ENCODE data around the gene PELI1.
"Not testable (repeated sequence)": the region's sequence is repeated elsewhere in the genome, so short reads cannot be mapped to it uniquely, and the experiment has no call there.

The PELI1 gene

DNA sequence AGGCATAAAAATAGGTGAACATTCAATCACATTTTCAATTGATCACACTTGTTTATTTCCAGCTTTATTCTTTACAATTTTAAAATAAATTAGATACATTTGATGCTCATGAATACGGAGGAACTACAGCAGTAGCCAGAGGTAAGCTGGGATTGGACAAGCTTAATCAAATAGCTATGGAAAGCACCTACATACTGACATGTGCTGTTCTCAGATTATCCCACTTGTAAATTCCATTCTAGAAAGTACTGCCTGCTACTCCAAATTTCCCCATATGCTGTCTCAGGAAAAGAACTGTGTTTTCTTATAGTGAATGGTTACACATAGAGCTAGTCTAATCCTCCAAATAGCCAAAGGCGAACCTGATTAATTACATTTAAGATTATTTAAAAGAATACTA is 24.2 kb downstream of the PELI1 start:
- no peak for DNase-seq

DNA sequence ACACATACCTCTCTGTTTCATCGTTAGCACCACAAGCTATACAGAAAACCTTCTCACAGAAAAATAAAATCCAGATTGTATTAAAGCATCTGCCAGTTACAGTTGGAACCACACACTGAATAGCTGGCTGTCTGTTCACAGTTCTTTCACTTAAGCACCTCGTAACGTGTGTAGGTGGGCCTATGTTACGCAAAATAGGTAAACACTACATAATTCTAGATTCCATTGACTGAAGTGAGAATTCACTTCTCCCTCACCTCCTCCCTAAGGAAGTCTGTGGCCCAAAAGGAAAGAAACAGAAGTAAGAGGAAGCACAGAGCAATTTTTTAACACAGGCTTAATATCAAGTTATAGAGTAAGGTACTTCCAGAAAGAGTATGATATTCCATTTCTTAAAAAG is 24.9 kb downstream of the PELI1 start:
- no peak for DNase-seq

GRCh38 chr2:64115808-64116598 is 28.2 kb downstream of the PELI1 start:
- no peak for DNase-seq

DNA sequence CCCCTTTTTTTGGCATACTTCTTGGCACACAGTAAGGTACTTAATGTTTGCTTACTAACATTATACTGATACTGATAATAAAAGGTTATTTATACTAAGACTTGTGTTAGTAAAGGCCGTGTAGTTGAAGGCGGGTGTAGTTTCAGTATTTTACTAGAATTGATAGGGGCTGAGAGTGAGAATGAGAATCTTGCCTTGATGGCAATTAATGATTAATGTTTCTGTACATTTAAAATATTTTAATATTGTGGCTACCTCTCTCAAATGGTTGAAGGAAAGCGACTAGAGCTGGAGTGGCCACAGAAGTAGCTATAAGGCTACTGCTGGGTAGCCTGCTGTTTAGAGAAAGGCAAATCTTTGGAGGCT is 29.3 kb downstream of the PELI1 start:
- no peak for DNase-seq

DNA sequence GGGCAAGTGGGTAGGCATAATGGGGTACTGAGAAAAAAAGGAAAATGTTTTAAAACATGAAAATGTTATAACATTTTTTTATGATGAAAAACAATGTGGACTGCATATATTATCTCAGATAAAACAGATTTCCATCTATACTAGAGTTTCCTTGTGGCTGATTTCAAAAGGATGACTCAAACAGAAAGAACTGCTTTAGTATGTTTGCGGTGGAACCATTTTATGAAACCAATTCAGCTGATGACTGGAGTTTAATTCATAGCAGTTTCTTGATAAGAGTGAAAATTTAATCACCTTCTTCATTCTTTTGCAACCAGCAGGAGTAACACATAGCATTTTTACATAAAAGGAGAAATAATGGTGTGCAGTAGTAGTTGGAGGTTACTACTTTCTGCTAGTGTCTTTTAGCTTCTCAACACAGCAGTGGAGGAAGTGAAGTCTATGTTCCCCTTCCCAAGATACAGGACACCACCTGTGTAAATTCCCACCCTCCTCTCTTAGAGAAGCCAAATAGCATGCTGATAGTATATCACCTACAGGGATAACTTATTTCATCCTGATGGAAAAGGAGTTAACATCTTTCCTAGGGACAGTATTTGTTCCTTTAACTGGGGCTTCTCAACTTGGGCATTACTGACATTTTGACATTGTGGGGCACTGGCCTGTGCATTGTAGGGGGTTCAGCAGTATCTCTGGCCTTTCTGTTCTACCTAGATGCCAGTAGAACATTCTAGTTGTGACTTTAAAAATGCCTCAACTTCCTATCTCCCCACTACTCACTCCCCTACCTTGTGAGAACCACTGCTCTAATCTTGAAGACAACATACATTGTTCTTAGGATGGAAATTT is 29.9 kb downstream of the PELI1 start:
- no peak for DNase-seq

DNA sequence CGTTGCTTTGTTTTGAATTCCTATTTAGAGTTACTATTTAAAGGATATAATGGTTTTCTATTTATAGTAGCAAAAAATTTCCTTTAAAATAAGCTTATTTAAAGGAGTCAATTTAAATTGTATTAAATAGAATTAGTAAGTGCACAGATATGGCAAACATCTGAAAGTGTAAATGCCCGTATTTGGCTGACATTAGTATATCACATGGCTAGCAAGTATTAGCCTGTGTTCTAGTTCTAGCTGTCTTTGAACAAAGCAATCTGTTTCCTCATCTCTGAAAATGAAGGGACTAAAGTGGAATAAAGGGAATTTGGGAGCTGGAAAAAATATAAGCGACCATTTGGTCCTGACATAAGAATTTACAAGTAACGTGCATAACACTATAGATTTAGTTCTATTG is 32.2 kb downstream of the PELI1 start:
- DNase-seq = no peak

GRCh38 chr2:64111426-64111825 is 32.8 kb downstream of the PELI1 start:
- no peak for DNase-seq

DNA sequence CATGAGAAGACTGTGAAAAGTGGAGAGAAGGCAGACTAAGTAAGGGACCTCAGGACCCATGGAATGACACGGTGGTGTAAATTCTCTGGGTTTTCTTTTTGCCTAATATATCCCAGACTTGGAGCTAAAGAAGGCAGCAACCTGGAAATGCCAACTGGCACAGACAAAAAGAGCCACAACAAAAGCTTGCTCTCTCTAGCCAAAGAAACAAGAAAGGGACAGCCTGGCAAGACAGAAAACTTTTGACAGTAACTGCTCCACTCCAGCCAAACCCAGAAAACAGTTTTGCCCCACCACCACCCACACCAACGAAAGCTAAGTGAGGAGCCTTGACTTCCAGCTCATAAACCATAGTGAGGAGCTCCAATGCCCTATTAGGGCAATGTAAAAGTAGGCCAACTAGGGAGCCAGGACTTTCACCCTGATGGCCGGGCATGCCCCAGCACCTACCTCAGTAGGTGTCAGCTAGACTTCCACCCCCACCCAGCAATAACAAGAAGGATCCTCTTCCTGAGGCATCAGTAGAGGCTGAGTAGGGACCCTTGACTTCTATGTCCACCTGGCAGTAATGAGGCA is 35.5 kb downstream of the PELI1 start:
- no peak for DNase-seq

GRCh38 chr2:64106481-64106880 is 37.7 kb downstream of the PELI1 start:
- DNase-seq = no peak

- no peak for DNase-seq
Observed at GRCh38 chr2:64105670-64106461, 38.4 kb downstream of the PELI1 start.

DNA sequence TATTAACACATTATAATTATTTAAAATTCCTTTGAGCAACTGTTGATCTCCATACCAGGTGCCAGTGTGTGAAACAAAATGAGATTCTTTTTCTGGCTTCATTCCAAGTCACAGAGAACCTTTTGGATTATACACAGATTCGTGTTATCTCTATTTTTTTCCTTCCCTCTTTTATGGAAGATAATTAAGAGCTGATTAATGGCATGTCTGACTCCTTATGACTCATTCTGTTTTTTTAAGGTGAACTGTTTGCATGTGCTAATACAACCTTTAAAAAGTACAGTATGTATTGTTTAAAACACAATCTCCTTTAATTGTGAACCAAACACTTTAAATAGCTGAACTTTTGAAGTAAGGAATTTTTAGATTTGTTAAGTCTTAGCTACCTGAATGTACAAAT is 39.3 kb downstream of the PELI1 start:
- DNase-seq = no peak

DNA sequence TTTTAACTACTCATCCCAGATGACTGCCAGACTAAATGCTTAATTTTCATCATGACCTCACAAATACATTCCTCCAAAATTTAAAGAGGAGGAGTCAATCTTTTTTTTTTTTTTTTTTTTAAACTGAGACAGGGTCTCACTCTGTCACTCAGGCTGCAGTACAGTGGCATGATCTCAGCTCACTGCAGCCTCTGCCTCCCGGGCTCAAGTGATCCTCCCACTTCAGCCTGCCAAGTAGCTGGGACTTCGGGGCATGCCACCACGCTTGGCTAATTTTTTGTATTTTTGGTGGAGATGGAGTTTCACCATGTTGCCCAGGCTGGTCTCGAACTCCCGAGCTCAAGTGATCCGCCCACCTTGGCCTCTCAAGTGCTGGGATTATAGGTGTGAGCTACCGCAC is 41.5 kb downstream of the PELI1 start:
- not testable (repeated sequence) for DNase-seq

DNA sequence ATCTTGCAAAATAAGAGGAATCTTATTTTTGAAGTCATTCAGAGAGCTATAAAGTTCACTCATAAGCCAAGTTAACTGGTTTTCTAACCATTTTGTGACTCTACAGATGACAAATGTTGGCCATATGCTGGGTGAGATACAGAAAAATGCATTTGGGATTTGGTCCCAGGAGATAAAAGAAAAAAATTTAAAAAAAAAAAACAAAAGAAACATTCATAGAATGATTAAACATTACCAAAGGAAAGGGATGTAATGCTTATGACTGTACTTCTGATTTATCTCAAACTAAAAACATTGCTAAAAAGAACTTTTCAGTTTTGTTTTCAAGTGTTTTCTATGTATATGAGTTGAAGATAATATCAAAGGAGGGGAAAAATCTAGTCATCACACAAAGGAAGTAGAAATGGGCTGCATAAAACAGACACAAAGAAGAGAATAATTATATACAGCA is 43.1 kb downstream of the PELI1 start:
- no peak for DNase-seq

DNA sequence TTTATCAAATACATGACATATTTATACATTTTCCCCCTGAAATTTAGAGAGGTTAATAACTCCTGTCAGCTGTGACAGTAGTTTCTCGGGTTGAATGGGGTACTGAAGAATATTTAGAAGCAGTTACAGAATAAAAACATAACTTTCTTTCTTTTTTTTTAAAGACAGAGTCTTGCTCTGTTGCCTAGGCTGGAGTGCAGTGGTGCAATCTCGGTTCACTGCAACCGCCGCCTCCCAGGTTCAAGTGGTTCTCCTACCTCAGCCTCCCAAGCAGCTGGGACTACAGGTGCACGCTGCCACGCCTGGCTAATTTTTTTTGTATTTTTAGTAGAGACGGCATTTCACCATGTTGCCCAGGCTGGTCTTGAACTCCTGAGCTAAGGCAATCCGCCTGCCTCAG is 43.6 kb downstream of the PELI1 start:
- not testable (repeated sequence) for DNase-seq

GRCh38 chr2:64094663-64095382 is 49.4 kb downstream of the PELI1 start:
- DNase-seq = no peak

GRCh38 chr2:64093341-64093740 is 50.9 kb downstream of the PELI1 start:
- no peak for DNase-seq

GRCh38 chr2:64092502-64092901 is 51.7 kb downstream of the PELI1 start:
- no peak for DNase-seq

GRCh38 chr2:64090264-64090663 is 54.0 kb downstream of the PELI1 start:
- no peak for DNase-seq

DNA sequence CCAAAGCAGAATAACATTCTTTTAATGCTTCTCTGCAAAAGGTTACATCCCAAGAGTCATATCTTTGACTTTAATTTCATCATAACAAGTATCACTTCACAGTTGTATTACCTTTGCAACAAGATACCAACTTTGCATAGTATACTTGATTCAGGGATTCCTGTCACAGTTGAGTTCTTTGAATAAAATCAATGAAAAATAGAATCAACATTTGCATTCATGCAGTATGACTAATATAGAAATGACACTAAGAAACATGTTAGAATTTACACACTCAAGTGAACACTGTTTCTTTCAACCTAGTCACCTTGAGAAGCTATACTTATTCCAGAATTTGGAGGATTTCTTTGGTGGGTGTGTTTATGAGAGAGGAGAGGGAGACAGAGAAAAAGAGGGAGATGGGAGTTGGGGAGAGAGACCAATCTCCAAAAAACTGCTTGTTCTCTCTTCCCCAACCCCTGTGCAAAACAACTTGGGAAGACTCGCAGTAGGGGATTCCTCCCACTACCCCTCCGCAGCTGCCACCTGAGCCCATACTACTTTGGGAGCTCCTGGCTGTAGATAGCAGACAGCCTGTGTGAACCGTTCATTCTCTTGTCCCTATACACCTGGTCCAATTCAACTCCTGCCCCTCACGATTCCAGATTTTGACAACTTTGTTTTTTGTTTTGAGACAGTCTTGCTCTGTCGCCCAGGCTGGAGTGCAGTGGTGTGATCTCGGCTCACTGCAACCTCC is 57.7 kb downstream of the PELI1 start:
- no peak for DNase-seq

DNA sequence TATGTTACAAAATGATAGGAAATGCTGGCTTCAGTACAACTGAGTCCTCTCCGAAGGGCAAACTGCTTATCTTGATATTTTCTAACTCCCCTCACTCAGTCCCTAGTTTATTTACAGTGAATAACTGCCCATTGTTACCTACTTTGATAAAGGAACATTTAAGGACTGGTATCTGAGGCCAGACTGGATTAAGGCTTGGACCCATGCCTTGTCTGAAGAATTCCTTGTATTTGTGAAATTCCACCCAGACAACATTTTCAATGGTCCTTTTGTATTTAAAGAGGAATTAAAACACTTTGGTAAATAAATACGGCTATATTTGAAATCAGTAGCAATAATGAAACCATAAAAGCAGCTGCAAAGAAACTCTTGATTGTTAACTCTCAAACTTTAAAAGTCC is 58.3 kb downstream of the PELI1 start:
- DNase-seq = no peak

DNA sequence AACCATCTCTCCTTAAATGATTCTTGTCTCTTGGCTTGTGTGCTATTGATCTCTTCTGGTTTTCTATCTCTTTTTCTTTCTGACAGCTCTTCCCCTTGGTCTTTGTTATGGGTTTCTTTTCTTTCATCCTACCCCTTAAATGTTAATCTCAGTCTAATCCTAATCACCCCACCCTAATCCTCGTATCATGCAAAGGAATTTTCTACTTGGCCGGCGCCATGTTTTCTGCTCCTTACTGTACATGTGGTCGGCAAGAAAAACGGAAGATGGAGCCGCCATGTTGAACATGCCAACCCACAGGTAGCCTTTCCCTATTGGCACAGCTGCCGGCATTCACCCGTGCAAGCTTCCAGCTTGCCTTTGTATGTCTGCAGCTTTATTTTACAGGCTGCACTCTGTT is 63.2 kb downstream of the PELI1 start:
- DNase-seq = no peak

GRCh38 chr2:64080179-64080578 is 64.0 kb downstream of the PELI1 start:
- DNase-seq = no peak

Data from GF-D8 (cell line).